NCI-H2107 treated with DMSO at 0.1 percent for 48 hours (cell line): ENCODE results near the gene CCDC92B.

ENCODE experiments used
- DNase-seq: peaks from one replicate; lab custom pipeline; 2025; ENCODE audit not compliant: unreplicated experiment; lab: John Stamatoyannopoulos, UW

The CCDC92B gene

GRCh38 chr17:2723505-2723996 is 25.9 kb downstream of the CCDC92B start:
- DNase-seq = no peak

- no peak for DNase-seq
Measured at GRCh38 chr17:2722611-2723010, 26.8 kb downstream of the CCDC92B start.

GRCh38 chr17:2721603-2722002 is 27.8 kb downstream of the CCDC92B start:
- DNase-seq = no peak

GRCh38 chr17:2719861-2720260 is 29.6 kb downstream of the CCDC92B start:
- no peak for DNase-seq

- no peak for DNase-seq
Measured at GRCh38 chr17:2718150-2718938, 31.1 kb downstream of the CCDC92B start.

GRCh38 chr17:2716649-2717048 is 32.8 kb downstream of the CCDC92B start:
- no peak for DNase-seq

GRCh38 chr17:2713881-2714280 is 35.6 kb downstream of the CCDC92B start:
- DNase-seq = no peak

- no peak for DNase-seq
Measured at GRCh38 chr17:2712300-2713043, 37.0 kb downstream of the CCDC92B start.

- peak; percentile 25 for DNase-seq
Measured at GRCh38 chr17:2711608-2712299, 37.7 kb downstream of the CCDC92B start, which contains the start of gene CLUH. TSS of gene CLUH (minus strand) at chr17:2711764. CDS start at chr17:2711661, 103 bp downstream.

GRCh38 chr17:2710803-2711607 is 38.4 kb downstream of the CCDC92B start:
- no peak for DNase-seq

GRCh38 chr17:2710071-2710802 is 39.2 kb downstream of the CCDC92B start:
- DNase-seq = no peak

GRCh38 chr17:2709183-2709661 is 40.2 kb downstream of the CCDC92B start:
- DNase-seq = no peak

GRCh38 chr17:2708585-2709182 is 40.8 kb downstream of the CCDC92B start:
- DNase-seq = no peak

GRCh38 chr17:2707721-2708584 is 41.5 kb downstream of the CCDC92B start:
- DNase-seq = no peak

- DNase-seq = no peak
Measured at GRCh38 chr17:2706911-2707510, 42.4 kb downstream of the CCDC92B start.

- no peak for DNase-seq
Measured at GRCh38 chr17:2705888-2706795, 43.3 kb downstream of the CCDC92B start.

- no peak for DNase-seq
Measured at GRCh38 chr17:2705263-2705662, 44.2 kb downstream of the CCDC92B start.
